ENCODE measurements around the gene BABAM2. TPM values are rescaled to one million over a fixed set of nuclear protein-coding genes. Genes with fewer than 3 reads are reported as not detected.

BABAM2 gene
- total RNA-seq, 1 experiment from 2014 or later, result 57.6 TPM

- no peak for DNase-seq (ENCODE audit: unreplicated experiment)
- Mint-ChIP-seq H3K27ac (ENCODE audit: low read depth, unreplicated experiment) (no peak overlapping the region), H3K27me3 (ENCODE audit: insufficient read depth, unreplicated experiment) (no peaks in the 10 kb centered on the region), H3K36me3 (ENCODE audit: insufficient read depth, unreplicated experiment) (peaks cover 27% of the 10 kb centered on the region), H3K4me3 (ENCODE audit: unreplicated experiment) (no peak overlapping the region), H3K4me1 (ENCODE audit: insufficient read depth, unreplicated experiment) (peaks cover 44% of the 10 kb centered on the region), H3K9me3 (ENCODE audit: unreplicated experiment) (no peaks in the 10 kb centered on the region)
- intact Hi-C loops (cut with micrococcal nuclease), result loop anchor here (5.0 kb wide), 1 partner anchor 202 kb away; no protein-coding TSS in a partner anchor
- TF ChIP-seq, protein P1, sequence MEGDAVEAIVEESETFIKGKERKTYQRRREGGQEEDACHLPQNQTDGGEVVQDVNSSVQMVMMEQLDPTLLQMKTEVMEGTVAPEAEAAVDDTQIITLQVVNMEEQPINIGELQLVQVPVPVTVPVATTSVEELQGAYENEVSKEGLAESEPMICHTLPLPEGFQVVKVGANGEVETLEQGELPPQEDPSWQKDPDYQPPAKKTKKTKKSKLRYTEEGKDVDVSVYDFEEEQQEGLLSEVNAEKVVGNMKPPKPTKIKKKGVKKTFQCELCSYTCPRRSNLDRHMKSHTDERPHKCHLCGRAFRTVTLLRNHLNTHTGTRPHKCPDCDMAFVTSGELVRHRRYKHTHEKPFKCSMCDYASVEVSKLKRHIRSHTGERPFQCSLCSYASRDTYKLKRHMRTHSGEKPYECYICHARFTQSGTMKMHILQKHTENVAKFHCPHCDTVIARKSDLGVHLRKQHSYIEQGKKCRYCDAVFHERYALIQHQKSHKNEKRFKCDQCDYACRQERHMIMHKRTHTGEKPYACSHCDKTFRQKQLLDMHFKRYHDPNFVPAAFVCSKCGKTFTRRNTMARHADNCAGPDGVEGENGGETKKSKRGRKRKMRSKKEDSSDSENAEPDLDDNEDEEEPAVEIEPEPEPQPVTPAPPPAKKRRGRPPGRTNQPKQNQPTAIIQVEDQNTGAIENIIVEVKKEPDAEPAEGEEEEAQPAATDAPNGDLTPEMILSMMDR (IDR thresholded peaks at IDR 0.05; ENCODE audit: unreplicated experiment), result no peak
- POLR2A ChIA-PET, result interaction anchor here (0.7 to 1.1 kb wide), 2 partner anchors 10 to 24 kb away, joined by 3 to 5 read pairs; no protein-coding TSS in a partner anchor
- CTCF ChIA-PET, result no interaction called here
- no TSS peak for BruUV-seq (replicated peaks)
Measured at GRCh38 chr2:27904405-27904665, 13.8 kb downstream of the BABAM2 start.

DNA sequence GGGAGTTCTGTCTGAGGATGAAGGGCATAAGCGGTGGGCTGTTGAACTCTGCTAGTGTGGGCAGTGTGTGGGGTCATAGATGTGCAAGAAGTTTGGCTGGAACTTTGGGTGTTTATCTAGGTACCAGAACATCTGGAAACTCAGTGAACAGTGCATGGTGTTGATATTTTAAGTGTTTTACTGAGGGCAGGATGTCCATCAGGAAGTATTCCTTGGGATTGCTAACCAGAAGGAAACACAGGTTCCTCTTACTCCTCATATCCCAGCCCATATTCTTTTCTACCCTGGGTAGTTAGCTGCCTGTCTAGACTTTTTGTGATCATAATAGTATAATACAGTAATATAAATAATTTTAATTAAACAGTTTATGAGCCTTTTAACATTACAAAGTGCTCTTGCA is 15.5 kb downstream of the BABAM2 start:
- CTCF ChIA-PET, result no interaction called here
- H3K36me3 Mint-ChIP-seq (ENCODE audit: insufficient read depth, unreplicated experiment), result peaks cover 23% of the 10 kb centered on the region
- TF ChIP-seq, protein P1 (IDR thresholded peaks at IDR 0.05; ENCODE audit: unreplicated experiment), result no peak
- no peak overlapping the region for H3K4me3 Mint-ChIP-seq (ENCODE audit: unreplicated experiment)
- no peak overlapping the region for H3K27ac Mint-ChIP-seq (ENCODE audit: low read depth, unreplicated experiment)
- peaks cover 43% of the 10 kb centered on the region for H3K4me1 Mint-ChIP-seq (ENCODE audit: insufficient read depth, unreplicated experiment)
- intact Hi-C loops (cut with micrococcal nuclease), result no loop called here
- DNase-seq (ENCODE audit: unreplicated experiment), result no peak
- H3K27me3 Mint-ChIP-seq (ENCODE audit: insufficient read depth, unreplicated experiment), result no peaks in the 10 kb centered on the region
- no TSS peak for BruUV-seq (replicated peaks)
- POLR2A ChIA-PET, result interaction anchor here (0.6 kb wide), 1 partner anchor 24 kb away, joined by 3 read pairs; no protein-coding TSS in a partner anchor
- H3K9me3 Mint-ChIP-seq (ENCODE audit: unreplicated experiment), result no peaks in the 10 kb centered on the region

- no peaks in the 10 kb centered on the region for H3K27me3 Mint-ChIP-seq (ENCODE audit: insufficient read depth, unreplicated experiment)
- DNase-seq (ENCODE audit: unreplicated experiment), result no peak
- H3K9me3 Mint-ChIP-seq (ENCODE audit: unreplicated experiment), result no peaks in the 10 kb centered on the region
- intact Hi-C loops (cut with micrococcal nuclease), result no loop called here
- no peak overlapping the region for H3K27ac Mint-ChIP-seq (ENCODE audit: low read depth, unreplicated experiment)
- no peak overlapping the region for H3K4me3 Mint-ChIP-seq (ENCODE audit: unreplicated experiment)
- ChIA-PET CTCF (no interaction called here), POLR2A (no interaction called here)
- peaks cover 20% of the 10 kb centered on the region for H3K36me3 Mint-ChIP-seq (ENCODE audit: insufficient read depth, unreplicated experiment)
- BruUV-seq (replicated peaks), result no TSS peak
- H3K4me1 Mint-ChIP-seq (ENCODE audit: insufficient read depth, unreplicated experiment), result peaks cover 36% of the 10 kb centered on the region
- TF ChIP-seq, protein P1 (IDR thresholded peaks at IDR 0.05; ENCODE audit: unreplicated experiment), result no peak
Measured at GRCh38 chr2:27907547-27907946, 17.0 kb downstream of the BABAM2 start.

DNA sequence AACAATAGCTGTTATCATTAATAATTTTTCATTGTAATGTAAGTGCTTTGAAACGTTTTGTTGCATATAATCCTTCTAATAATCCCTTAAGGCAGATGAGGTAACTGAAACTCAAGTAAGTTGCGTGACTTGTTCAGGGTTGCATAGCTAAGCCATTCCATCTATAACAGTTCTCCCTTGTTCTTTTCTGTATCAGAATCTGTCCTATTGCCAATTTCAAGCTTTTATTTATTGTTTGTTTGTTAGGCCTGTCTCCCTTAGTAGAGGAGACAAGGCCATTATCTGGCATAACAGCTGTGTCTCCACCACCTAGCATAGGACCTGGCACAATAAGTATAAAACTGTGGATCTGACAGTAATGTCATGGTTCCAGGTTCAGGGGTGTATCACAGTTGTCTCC is 19.4 kb downstream of the BABAM2 start:
- no TSS peak for BruUV-seq (replicated peaks)

More for the DNA sequence above, 19.4 kb downstream of the BABAM2 start:
- POLR2A ChIA-PET, result interaction anchor here (0.7 to 0.8 kb wide), 2 partner anchors 498 to 658 kb away, joined by 3 read pairs; no protein-coding TSS in a partner anchor
- H3K36me3 Mint-ChIP-seq (ENCODE audit: insufficient read depth, unreplicated experiment), result peaks cover 17% of the 10 kb centered on the region
- peaks cover 13% of the 10 kb centered on the region for H3K4me1 Mint-ChIP-seq (ENCODE audit: insufficient read depth, unreplicated experiment)
- TF ChIP-seq, protein P1 (IDR thresholded peaks at IDR 0.05; ENCODE audit: unreplicated experiment), result no peak
- no peak overlapping the region for H3K4me3 Mint-ChIP-seq (ENCODE audit: unreplicated experiment)
- no peaks in the 10 kb centered on the region for H3K9me3 Mint-ChIP-seq (ENCODE audit: unreplicated experiment)
- no peaks in the 10 kb centered on the region for H3K27me3 Mint-ChIP-seq (ENCODE audit: insufficient read depth, unreplicated experiment)
- no peak for DNase-seq (ENCODE audit: unreplicated experiment)
- no peak overlapping the region for H3K27ac Mint-ChIP-seq (ENCODE audit: low read depth, unreplicated experiment)
- CTCF ChIA-PET, result no interaction called here
- intact Hi-C loops (cut with micrococcal nuclease), result no loop called here

All from MCF 10A (cell line).